Kasumi-1 (cell line): ENCODE data around the gene CIC.

Experiments used
- DNase-seq, 2 experiments: peaks; one replicate each; lab custom pipeline; 2025; lab: John Stamatoyannopoulos, UW

The CIC gene

DNA sequence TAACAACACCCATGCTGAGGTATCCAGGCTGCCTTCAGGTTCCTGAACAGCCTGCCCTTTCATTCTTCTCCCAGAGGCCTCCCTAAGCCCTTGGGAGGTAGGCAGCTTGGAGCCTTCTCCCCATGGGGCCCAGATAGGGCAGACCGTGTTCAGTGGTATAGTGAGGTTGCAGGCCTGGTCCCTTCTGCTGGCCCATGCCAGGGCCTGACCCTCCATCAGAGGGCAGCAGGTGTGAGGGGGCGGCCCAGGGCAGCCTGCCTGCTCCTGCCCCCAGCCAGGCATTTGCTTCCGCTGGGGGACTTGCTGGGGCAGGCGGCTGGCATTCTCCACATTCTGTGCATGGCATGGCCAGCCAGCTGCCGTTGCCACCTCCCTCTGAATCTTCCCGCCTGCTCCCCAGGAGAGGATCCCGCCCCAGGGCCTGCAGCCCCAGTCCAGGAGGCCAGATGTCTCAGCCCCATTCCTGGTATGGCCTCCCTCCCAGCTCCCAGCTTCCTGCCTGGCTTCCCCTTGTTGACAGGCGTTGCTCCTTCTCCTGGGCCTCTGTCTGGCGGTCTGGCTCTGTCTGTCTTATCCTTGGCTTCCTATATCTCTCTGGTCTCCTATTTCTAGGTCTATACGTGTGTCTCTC is 8.9 kb downstream of the CIC start:
- DNase-seq, result peak; percentile 5 to 32

GRCh38 chr19:42278452-42279154 is 9.6 kb downstream of the CIC start:
- no peak for DNase-seq

DNA sequence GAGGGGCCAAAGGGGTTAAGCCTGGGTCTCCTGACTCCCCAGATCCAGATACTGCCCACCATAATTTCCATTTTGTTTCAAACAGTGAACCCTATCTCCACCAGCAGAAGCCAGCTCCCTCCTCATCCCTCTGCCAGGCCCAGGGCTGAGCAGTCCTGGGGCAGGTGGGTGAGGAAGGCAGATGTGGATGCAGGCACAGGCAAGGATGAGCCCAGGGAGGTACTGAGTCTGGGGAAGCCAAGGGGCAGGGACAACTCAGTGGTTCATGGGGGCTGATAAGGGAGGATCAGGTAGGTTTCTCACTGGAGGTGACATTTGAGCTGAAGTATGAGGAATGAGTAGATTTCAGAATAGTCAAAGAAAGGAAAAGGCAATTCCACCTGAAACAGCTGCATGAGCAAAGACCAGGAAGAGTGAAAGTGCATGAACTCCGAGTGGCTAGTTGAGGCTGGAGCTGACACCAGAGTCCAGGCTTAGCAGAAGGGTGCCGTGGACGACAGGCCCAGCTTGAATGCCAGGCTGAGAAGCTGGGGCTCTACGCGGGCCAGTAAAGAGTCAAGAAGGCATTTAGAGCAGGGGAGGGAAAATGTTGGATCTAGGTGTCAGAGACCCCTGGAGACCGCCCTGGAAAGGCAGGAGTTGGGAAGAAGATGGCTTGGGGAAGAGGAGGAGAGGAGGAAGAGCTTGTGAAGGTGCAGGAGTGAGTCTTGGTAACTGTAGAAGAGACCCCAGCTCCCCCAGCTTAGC is 10.3 kb downstream of the CIC start:
- peak in 1 of 2 experiments; percentile 74 for DNase-seq

DNA sequence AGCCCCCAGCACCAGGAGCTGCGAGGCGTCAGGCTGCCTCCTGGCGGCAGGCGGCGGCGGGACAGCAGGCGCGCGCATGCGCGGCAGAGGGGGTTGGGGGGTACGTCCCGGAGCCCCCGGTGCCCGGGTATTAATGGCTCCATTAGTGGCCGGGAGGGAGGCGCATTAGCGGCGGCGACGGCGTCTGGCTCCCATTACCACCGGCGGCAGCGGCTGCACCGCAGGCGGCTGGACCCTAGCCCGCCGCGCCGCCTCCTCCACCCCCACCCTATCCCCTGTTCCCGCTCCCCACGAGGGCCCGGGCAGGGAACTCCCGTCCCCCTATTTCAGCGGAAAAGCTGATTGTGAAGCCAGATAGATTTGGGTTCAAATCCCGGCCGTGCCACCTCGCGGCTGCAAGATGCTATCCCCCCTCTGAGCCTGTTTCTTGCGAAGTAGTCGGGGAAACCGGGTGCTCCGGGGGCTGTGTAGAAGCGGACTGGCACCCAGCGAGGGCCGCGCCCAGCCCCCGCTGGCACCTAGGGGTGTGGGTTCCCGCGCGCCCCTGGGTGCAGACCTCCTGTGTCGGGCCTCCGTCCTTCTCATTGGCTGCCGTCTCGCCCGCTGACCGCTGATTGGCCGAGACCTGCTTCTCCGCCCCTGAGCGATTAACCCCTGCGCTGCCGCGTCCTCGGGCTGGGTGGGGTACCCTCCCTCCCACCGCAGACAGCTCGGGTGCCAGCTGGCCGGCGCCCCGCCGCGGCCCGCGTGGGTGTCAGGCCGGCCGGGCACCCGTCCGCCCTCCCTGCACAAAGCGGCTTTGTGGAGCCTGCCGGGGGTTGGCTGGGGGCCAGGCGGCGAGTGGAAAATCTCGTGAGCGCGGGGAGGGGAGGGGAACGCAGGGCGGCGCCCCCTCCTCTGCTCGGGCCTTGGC is 11.1 kb downstream of the CIC start:
- DNase-seq, result peak; percentile 86 to 89

- DNase-seq, result peak in 1 of 2 experiments; percentile 31
These were observed 11.7 kb downstream of the CIC start for GRCh38 chr19:42280815-42281145.

DNA sequence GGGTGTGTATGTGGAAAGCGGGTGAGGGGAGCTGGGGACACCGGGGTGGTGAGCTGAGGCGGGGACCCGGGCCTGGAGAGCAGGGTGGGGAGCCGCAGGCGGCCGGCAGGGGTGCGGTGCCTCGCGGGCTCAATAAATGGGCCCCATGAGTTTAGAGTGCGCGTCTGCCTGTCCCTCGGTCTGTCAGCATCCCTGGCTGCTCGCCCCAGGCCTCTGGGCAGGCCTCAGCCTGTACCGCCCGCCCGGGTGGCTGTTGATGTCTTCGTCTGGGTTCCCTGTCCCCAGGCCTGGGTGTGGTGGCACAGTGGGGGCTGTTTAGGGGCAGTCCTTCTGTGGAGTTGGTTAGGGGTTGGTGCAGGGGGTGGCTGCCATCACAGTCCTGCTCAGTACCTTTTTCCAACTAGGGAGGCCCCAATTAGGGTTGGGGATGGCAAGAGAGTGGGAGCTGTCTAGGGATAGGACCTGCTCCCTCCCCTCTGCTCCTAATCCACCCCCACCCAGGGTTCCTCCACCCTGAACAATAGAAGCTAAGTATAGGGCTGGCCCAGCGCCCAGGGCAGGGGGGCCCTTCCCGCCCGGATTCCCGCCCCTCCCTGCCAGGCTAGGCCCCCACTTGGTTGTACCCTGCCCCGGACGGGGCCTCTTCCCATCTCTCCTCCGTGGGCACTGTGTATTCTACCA is 12.2 kb downstream of the CIC start:
- peak; percentile 50 to 72 for DNase-seq

DNA sequence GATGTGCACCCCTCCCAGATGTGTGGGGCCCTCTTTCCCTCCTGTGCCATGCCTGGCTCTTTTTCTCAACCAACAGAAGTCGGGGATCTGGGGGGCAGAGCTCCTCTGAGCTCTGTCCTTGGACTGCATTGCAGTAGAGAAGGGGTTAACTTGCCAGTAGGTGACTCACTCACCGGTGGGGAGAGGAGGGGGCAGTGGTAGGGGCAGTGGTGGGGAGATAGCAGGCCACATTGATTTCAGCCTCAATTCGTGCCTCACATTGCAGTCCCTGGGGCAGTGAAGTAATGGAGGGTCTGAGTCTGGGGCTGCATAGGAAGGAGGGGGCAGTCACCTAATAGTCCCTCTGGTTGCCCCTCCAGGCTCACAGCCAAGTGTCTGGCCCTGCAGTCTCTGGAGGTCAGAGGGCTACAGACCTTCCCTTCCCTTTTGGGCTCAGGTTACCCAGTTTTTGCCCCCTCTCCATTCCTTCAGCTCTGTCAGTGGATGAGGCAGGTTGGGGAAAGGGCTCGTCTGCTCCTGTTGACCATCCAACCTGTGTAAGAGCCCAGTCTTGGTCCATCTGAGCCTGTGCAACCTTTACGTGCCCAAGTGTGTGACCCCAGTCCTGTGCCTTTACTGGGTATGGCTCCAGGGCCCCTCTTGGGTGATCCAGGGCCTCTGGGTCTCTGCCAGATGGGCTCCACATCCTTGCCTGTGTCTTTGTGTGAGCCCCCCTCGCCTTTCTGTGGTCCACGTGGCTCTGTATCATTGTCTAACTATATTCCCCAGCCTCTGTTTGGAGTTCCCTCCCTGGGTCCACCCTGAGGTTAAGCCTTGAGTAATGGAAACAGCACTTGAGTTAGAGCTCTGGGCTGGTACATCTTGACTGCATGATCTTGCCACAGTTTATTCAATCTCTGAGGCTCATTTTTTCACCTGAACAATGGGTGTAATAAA is 13.0 kb downstream of the CIC start:
- DNase-seq, result no peak

GRCh38 chr19:42282819-42283187 is 13.8 kb downstream of the CIC start:
- no peak for DNase-seq

- peak; percentile 87 to 88 for DNase-seq
These were observed 14.4 kb downstream of the CIC start for GRCh38 chr19:42283188-42284065.

GRCh38 chr19:42284066-42284501 is 15.0 kb downstream of the CIC start:
- peak; percentile 51 to 53 for DNase-seq

DNA sequence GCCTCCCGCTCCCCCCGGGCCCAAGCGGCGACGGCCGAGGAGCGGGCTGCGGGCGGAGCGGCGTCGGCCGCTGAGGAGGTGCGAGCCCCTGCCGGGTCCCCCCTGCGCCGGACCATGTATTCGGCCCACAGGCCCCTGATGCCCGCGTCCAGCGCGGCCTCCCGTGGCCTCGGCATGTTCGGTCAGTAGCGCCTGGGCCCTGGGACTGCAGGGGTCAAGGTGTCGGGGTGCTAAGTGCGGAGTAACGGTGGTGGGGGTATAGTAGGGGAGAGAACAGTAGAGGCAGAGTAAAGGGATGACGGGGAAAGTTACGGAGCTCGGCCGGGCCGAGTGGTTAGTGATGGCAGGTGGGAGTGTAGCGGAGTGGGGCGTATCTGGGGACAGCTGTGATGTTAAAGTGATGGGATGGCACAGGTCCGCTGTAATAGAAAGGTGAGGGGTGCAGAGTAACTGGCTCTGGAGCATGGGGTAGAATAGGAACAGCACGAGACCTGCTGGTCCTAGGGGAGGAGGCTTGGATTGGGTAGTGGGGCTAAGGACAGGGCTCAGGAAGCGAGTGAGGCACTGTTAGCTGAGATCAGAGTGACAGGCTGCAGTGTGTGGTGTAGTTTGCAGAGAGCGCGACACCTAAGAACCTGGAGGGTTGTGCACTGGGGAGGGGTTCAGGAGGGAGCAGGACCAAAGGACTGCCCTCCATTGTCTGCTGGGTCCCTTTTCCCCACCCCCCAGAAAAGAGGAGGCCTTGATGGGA is 15.7 kb downstream of the CIC start:
- DNase-seq, result no peak

- no peak for DNase-seq
These were observed 16.5 kb downstream of the CIC start for GRCh38 chr19:42285541-42285941.

GRCh38 chr19:42285988-42286348 is 16.9 kb downstream of the CIC start:
- DNase-seq, result no peak

GRCh38 chr19:42286349-42287016 is 17.4 kb downstream of the CIC start:
- DNase-seq, result no peak

DNA sequence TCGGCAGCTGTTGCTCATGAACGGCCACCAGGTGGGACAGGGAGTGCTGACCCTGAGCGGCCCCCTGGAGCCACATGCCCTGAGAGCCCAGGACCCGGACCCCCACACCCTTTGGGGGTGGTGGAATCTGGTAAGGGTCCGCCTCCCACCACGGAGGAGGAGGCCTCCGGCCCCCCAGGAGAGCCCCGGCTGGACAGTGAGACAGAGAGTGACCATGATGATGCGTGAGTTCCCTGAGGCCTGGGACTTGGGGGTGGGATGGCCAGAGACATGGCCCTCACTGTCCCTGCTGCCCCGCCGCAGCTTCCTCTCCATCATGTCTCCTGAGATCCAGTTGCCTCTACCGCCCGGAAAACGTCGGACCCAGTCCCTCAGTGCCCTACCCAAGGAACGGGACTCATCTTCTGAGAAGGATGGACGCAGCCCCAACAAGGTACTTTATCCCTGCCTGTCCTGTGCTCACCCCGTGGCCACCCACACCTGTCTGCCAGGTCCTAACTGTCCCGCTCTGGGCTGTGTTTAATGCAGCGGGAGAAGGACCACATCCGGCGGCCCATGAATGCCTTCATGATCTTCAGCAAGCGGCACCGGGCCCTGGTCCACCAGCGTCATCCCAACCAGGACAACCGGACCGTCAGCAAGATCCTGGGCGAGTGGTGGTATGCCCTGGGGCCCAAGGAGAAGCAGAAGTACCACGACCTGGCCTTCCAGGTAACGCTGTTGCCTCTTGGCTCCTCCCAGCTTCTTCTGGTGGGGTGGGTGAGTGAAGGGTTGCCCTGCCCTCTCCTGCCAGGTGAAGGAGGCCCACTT is 18.2 kb downstream of the CIC start:
- DNase-seq, result no peak

DNA sequence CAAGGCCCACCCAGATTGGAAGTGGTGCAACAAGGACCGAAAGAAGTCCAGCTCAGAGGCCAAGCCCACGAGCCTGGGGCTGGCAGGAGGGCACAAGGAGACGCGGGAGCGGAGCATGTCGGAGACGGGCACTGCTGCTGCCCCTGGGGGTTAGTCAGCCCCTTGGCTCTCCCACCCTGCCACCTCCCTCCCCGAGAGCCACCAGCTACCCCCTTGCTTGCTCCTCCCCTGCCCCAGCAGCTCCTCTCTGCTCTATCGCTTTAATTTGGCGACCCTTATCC is 18.7 kb downstream of the CIC start:
- DNase-seq, result no peak

DNA sequence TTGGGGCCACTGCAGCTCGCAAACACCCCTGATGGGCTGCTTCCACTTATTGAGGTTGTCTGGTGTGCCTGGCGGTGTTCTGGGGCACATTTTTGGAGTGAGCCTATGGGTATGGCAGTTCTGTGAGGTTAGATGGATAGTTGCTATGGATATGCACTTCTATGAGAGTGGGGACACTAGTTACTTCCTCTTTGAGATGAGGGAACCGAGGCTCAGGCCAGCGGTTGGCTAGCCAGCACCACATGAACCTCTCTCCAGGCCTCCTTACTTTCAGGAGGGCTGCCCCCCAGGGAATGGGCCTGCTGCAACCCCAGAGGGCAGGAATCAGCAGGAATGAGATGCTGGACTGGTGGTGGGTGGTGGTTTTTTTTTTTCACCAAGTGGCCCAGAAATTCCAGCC is 19.3 kb downstream of the CIC start:
- peak; percentile 9 to 17 for DNase-seq
